GM19023 (cell line): Measurements from ENCODE around the gene CTNNA3.
"Not testable (repeated sequence)": the region's sequence is repeated elsewhere in the genome, so short reads cannot be mapped to it uniquely, and the experiment has no call there.

Experiments used
- ATAC-seq: cut with Tn5 transposase; IDR thresholded peaks from one replicate; pipeline ENCODE4 v1.9.1; 2021; ENCODE audit warnings: mild to moderate bottlenecking, moderate library complexity; ENCODE audit not compliant: unreplicated experiment

The CTNNA3 gene

GRCh38 chr10:66483966-66484365 is 1212.0 kb downstream of the CTNNA3 start:
- no peak for ATAC-seq

GRCh38 chr10:66472156-66472555 is 1223.8 kb downstream of the CTNNA3 start:
- no peak for ATAC-seq

- ATAC-seq, result no peak
These were observed 1229.0 kb downstream of the CTNNA3 start for GRCh38 chr10:66467042-66467441.

- no peak for ATAC-seq
These were observed 1229.4 kb downstream of the CTNNA3 start for GRCh38 chr10:66466622-66467021.

- ATAC-seq, result no peak
These were observed 1232.4 kb downstream of the CTNNA3 start for GRCh38 chr10:66463611-66464010.

GRCh38 chr10:66457629-66458028 is 1238.4 kb downstream of the CTNNA3 start:
- no peak for ATAC-seq

GRCh38 chr10:66455304-66455703 is 1240.7 kb downstream of the CTNNA3 start:
- no peak for ATAC-seq

- no peak for ATAC-seq
These were observed 1255.4 kb downstream of the CTNNA3 start for GRCh38 chr10:66440568-66440967.

- no peak for ATAC-seq
These were observed 1281.1 kb downstream of the CTNNA3 start for GRCh38 chr10:66414943-66415342.

- no peak for ATAC-seq
These were observed 1290.4 kb downstream of the CTNNA3 start for GRCh38 chr10:66405566-66405965.

GRCh38 chr10:66398669-66399068 is 1297.3 kb downstream of the CTNNA3 start:
- no peak for ATAC-seq

GRCh38 chr10:66394342-66395063 is 1301.5 kb downstream of the CTNNA3 start:
- no peak for ATAC-seq

GRCh38 chr10:66390926-66391325 is 1305.1 kb downstream of the CTNNA3 start:
- no peak for ATAC-seq

GRCh38 chr10:66381045-66381444 is 1315.0 kb downstream of the CTNNA3 start:
- no peak for ATAC-seq

GRCh38 chr10:66378117-66378876 is 1317.7 kb downstream of the CTNNA3 start:
- no peak for ATAC-seq

GRCh38 chr10:66368146-66368545 is 1327.8 kb downstream of the CTNNA3 start:
- ATAC-seq, result no peak

- ATAC-seq, result no peak
These were observed 1329.8 kb downstream of the CTNNA3 start for GRCh38 chr10:66366163-66366562.

GRCh38 chr10:66365686-66366085 is 1330.3 kb downstream of the CTNNA3 start:
- no peak for ATAC-seq

GRCh38 chr10:66362522-66362921 is 1333.5 kb downstream of the CTNNA3 start:
- no peak for ATAC-seq

- not testable (repeated sequence) for ATAC-seq
These were observed 1342.2 kb downstream of the CTNNA3 start for GRCh38 chr10:66353822-66354221.

GRCh38 chr10:66353422-66353821 is 1342.6 kb downstream of the CTNNA3 start:
- ATAC-seq, result no peak
